Mesenchymal stem cell (in vitro differentiated cells and primary cell): ENCODE results near the gene USP8.

Source experiments
- DNase-seq: peaks from one replicate; pipeline ENCODE4 v3.0.0-alpha.2; 2013
- H2AFZ ChIP-seq: one replicate; pipeline ENCODE4 v1.6.1; 2013; ENCODE audit warnings: low read depth, mild to moderate bottlenecking, control low read depth, inconsistent platforms, low read length, moderate library complexity
- H2AK5ac ChIP-seq: 2 replicates; pipeline ENCODE4 v1.6.1; 2013; ENCODE audit warnings: low read length, moderate library complexity, mild to moderate bottlenecking, inconsistent platforms; ENCODE audit not compliant: severe bottlenecking
- H2BK120ac ChIP-seq: one replicate; pipeline ENCODE4 v1.6.1; 2013; ENCODE audit warnings: low read depth, mild to moderate bottlenecking, inconsistent platforms, low read length, moderate library complexity
- H2BK12ac ChIP-seq, 2 experiments: one replicate each; pipeline ENCODE4 v1.6.1; 2013; ENCODE audit warnings: inconsistent platforms in 2 of 2, low read length in 2 of 2, mild to moderate bottlenecking in 2 of 2, moderate library complexity in 2 of 2, control low read depth in 1 of 2
- H2BK15ac ChIP-seq: one replicate; pipeline ENCODE4 v1.6.1; 2013; ENCODE audit warnings: mild to moderate bottlenecking, low read depth, inconsistent platforms; ENCODE audit not compliant: poor library complexity, severe bottlenecking
- H2BK5ac ChIP-seq: 2 replicates; pipeline ENCODE4 v1.6.1; 2013; ENCODE audit warnings: low read depth, mild to moderate bottlenecking, low read length, control low read depth, inconsistent platforms; ENCODE audit not compliant: poor library complexity, severe bottlenecking
- H3K14ac ChIP-seq, 2 experiments: one replicate each; pipeline ENCODE4 v1.6.1; 2013; ENCODE audit warnings: inconsistent platforms in 2 of 2, low read length in 2 of 2, control low read depth in 1 of 2, mild to moderate bottlenecking in 1 of 2, moderate library complexity in 1 of 2
- H3K18ac ChIP-seq, 2 experiments: one replicate each; pipeline ENCODE4 v1.6.1; 2013; ENCODE audit warnings: inconsistent platforms in 2 of 2, low read length in 2 of 2, control low read depth in 1 of 2, low read depth in 1 of 2, mild to moderate bottlenecking in 1 of 2
- H3K23ac ChIP-seq, 2 experiments: one replicate each; pipeline ENCODE4 v1.6.1; 2013; ENCODE audit warnings: inconsistent platforms in 2 of 2, low read length in 2 of 2, mild to moderate bottlenecking in 2 of 2, moderate library complexity in 2 of 2, control low read depth in 1 of 2
- H3K27ac ChIP-seq: 2 replicates; pipeline ENCODE4 v1.5.1; 2013; ENCODE audit warnings: mild to moderate bottlenecking, moderate library complexity, low read length, control low read depth, inconsistent platforms; ENCODE audit not compliant: poor library complexity, severe bottlenecking
- H3K27me3 ChIP-seq, 2 experiments: 2 replicates each; pipeline versions ENCODE4 v1.6.1 to v1.7.0; 2013; ENCODE audit warnings: low read length in 2 of 2, mild to moderate bottlenecking in 2 of 2, moderate library complexity in 2 of 2, control low read depth in 1 of 2, inconsistent platforms in 1 of 2; ENCODE audit not compliant: control insufficient read depth in 1 of 2, insufficient read depth in 1 of 2
- H3K36me3 ChIP-seq, 2 experiments: 2 replicates each; pipeline versions ENCODE4 v1.6.1 to v1.7.0; 2013; ENCODE audit warnings: low read length in 2 of 2, control low read depth in 1 of 2, inconsistent platforms in 1 of 2, low read depth in 1 of 2, mild to moderate bottlenecking in 1 of 2; ENCODE audit not compliant: insufficient read depth in 2 of 2, control insufficient read depth in 1 of 2
- H3K4ac ChIP-seq, 2 experiments: one replicate each; pipeline ENCODE4 v1.6.1; 2013; ENCODE audit warnings: inconsistent platforms in 2 of 2, low read length in 2 of 2, mild to moderate bottlenecking in 2 of 2, moderate library complexity in 2 of 2, control low read depth in 1 of 2, low read depth in 1 of 2
- H3K4me1 ChIP-seq: 2 replicates; pipeline ENCODE4 v1.6.1; 2013; ENCODE audit warnings: low read depth, low read length, control low read depth; ENCODE audit not compliant: control insufficient read depth, insufficient read depth
- H3K4me2 ChIP-seq: 2 replicates; pipeline ENCODE4 v1.6.1; 2013; ENCODE audit warnings: low read length, mild to moderate bottlenecking, inconsistent platforms; ENCODE audit not compliant: poor library complexity, severe bottlenecking
- H3K4me3 ChIP-seq, 2 experiments: 2 replicates each; pipeline versions ENCODE4 v1.5.1 to v1.7.0; 2013; ENCODE audit warnings: low read length in 2 of 2, mild to moderate bottlenecking in 2 of 2, control low read depth in 1 of 2, low read depth in 1 of 2; ENCODE audit not compliant: insufficient read depth in 1 of 2
- H3K79me1 ChIP-seq: replicated peaks from 2 replicates; pipeline ENCODE4 v1.6.1; 2013; ENCODE audit warnings: mild to moderate bottlenecking, control low read depth, low read length, inconsistent platforms; ENCODE audit not compliant: poor library complexity, severe bottlenecking
- H3K9ac ChIP-seq: 2 replicates; pipeline ENCODE4 v1.7.0; 2013; ENCODE audit warnings: mild to moderate bottlenecking, low read length, moderate library complexity
- H3K9me3 ChIP-seq: 2 replicates; pipeline ENCODE4 v1.7.0; 2013; ENCODE audit warnings: mild to moderate bottlenecking, low read length; ENCODE audit not compliant: control insufficient read depth
- H4K8ac ChIP-seq: one replicate; pipeline ENCODE4 v1.6.1; 2013; ENCODE audit warnings: inconsistent platforms, mild to moderate bottlenecking, low read length, moderate library complexity
- H4K91ac ChIP-seq: one replicate; pipeline ENCODE4 v1.6.1; 2013; ENCODE audit warnings: mild to moderate bottlenecking, low read length, inconsistent platforms
- WGBS: methylation state at CpG from one replicate; pipeline ENCODE4 v1.1.7; 2013; ENCODE audit warnings: mixed read lengths; 5-methylcytosine and 5-hydroxymethylcytosine counted together
- small RNA-seq: library from polyadenylated mRNA; stranded (forward); fragments of <200 nt; extraction: miRNeasy Mini kit (QIAGEN cat#:217004); gene quantifications from one replicate; pipeline ENCODE3, GENCODE V24; 2013; ENCODE audit warnings: low read depth

Gene USP8

GRCh38 chr15:50563756-50564155 lies 139.6 kb downstream of the USP8 start:
- no peak overlapping the region for H3K4ac ChIP-seq
- H4K91ac ChIP-seq, result no peak overlapping the region
- H3K9ac ChIP-seq, result no peak overlapping the region
- H4K8ac ChIP-seq, result no peak overlapping the region
- no peaks in the 10 kb centered on the region for H3K9me3 ChIP-seq
- no peak overlapping the region for H2BK120ac ChIP-seq
- no peak overlapping the region for H3K4me2 ChIP-seq
- H3K4me3 ChIP-seq, result no peak overlapping the region
- H3K27ac ChIP-seq, result no peak overlapping the region
- H3K14ac ChIP-seq, result no peak overlapping the region
- DNase-seq, result no peak
- no peak overlapping the region for H2AK5ac ChIP-seq
- H2BK12ac ChIP-seq, result no peak overlapping the region
- H3K36me3 ChIP-seq, result peaks cover 8 to 78% of the 10 kb centered on the region in 2 experiments
- no peak overlapping the region for H3K18ac ChIP-seq
- no peak overlapping the region for H2BK15ac ChIP-seq
- H3K4me1 ChIP-seq, result no peaks in the 10 kb centered on the region
- no peak overlapping the region for H3K23ac ChIP-seq
- H2BK5ac ChIP-seq, result no peak overlapping the region
- WGBS, result 93% methylated on average over 4 of the region's 4 CpGs
- H3K79me1 ChIP-seq, result peaks cover 10% of the 10 kb centered on the region
- no peak overlapping the region for H2AFZ ChIP-seq
- H3K27me3 ChIP-seq, result no peaks in the 10 kb centered on the region

Small RNA genes lying within 50 kb of the gene (small RNA-seq; reads per million reads assigned to genes)
- 1.7 reads per million for gene RNA5SP395
